NCI-H2196 treated with DMSO at 0.1 percent for 48 hours (cell line): ENCODE results near the gene HECTD1.
"Not testable (repeated sequence)": the region's sequence is repeated elsewhere in the genome, so short reads cannot be mapped to it uniquely, and the experiment has no call there.

Experiments used
- DNase-seq: peaks from one replicate; lab custom pipeline; 2025; ENCODE audit not compliant: unreplicated experiment; lab: John Stamatoyannopoulos, UW

Gene HECTD1

DNA sequence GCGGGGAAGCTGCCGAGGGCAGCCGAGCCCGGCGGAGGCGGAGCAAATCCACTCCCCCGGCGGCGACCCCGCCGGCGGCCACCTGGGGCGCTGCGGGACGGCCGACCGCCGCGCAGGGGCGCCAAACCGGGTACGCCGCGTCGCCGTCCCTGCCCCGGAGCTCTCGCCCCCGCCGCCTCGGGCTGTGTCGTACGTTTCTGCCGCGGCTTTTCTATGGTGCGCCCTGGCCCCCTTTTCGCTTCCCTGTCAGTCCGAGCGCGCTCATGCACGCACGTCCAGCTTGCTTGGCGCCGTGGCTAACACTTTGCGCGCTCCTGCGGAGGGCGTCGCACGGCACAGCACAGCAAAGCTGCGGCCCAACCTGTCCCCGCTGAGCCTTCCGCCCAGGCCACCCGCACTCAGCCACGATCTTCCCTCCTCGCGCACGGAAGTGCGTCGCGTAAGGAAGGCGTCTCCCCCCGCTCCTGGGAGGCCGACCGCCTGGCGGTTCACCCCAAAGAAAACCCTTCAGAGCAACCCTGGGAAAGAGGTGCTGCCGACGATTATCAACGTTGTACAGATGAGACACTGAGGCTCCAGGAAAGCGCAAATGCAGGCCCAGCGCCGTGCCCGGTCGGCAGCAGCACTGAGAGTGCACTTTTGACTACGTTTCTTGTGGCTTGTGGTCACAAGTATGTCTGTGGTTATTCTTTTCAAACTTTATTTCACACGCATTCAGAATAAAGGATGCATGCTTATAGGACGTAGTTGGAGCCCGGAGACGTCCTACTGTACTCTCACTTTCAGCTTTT, at the start of gene HECTD1:
HECTD1 (minus strand) TSS at position 39 of the 791 bp plus-strand sequence. CDS start 1,857 bp downstream, outside the sequence.
- peak; percentile 75 for DNase-seq

DNA sequence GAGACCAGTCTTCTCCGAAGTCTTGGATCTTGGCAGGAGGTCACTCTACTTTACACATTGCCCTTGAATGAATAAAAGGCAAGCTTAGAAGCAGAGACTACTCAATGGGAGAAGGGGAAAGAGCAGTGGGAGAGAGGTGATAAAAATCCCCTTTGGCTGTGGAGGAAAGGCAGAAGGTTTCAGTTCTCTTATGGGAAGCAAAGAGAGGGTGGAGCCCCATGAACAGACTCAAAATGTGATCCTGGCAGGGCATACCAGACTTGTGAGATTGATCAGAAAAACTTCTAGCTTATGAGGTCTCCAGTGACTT, 49.6 kb upstream of the HECTD1 start:
- no peak for DNase-seq

DNA sequence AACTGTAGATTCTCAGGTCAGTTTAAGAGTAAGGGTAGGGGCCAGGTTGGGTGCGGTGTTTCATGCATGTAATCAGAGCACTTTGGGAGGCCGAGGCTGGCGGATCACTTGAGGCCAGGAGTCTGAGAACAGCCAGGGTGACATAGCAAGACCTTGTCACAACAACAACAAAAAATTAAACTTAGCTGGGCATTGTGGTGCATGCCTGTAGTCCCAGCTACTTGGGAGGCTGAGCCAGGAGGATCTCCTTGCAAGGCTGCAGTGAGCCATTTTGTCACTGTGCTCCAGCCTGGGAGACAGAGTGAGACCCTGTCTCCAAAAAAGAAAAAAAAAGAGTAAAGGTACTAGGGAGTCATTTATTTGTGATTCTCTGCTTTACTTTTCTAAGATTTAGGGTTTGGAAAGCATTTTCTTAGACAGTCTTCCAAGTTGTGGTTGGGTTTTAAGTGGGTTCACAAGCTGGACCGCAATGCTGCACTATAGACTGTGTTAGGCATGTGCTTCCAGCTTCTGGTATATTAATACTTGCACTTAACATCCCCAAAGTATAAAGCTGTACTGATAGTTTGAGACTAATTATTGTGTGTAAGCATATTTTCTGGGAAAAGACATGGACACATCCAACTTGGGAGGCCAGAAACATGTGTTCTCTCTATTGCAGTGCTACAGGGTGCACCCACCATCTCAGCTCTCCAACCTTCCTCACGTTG, 49.1 kb upstream of the HECTD1 start:
- DNase-seq: no peak

DNA sequence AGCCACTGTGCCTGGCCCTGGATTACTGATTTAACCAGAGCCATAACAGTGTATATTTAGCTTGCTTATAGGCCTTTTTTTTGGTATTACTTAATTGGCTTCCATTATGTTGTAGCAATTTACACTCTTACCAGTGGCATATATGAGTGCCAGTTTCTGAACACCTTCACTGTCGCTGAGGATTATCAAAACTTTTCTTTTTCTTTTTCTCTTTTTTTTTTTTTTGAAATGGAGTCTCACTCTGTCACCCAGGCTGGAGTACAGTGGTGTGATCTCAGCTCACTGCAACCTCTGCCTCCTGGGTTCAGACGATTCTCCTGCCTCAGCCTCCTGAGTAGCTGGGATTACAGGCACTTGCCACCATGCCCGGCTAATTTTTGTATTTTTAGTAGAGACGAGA, 48.3 kb upstream of the HECTD1 start:
- not testable (repeated sequence) for DNase-seq

DNA sequence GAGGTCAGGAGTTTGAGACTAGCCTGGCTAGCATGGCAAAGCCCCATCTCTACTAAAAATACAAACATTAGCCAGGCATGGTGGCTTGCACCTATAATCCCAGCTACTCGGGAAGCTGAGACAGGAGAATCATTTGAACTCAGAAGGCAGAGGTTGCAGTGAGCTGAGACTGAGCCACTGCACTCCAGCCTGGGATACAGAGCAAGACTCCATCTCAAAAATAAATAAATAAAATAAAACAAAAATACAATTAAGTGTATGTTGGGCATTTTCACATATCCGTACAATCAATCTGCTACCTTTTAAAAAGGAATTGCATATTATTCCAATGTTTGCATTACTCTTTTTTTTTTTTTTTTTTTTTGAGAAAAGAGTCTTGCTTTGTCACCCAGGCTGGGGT, 47.7 kb upstream of the HECTD1 start:
- DNase-seq: no peak

DNA sequence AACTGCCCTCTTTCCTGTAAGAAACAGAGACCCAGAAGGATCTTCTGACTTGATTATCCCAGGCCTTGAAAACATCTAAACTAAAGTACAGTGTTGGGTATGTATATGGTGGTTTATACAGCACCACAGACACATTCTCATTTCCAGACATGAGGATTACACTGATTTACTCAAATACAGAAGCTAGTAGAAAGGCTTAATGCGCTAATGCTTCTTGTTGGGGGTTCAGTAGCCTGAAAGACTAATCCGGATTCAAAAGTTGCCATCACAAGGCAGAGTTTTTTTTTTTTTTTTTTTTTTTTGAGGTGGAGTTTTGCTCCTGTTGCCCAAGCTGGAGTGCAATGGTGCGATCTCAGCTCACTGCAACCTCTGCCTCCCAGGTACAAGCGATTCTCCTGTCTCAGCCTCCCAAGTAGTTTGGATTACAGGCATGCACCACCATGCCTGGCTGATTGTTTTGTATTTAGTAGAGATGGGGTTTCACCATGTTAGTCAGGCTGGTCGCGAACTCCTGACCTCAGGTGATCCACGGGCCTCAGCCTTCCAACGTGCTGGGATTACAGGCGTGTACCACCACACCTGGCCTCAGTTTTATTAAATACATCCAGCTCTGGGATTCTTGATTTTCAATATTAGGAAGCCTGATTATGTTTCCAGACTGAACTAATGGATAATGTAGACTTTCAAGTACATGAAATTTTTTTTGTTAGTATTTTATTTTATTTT, 46.3 kb upstream of the HECTD1 start:
- DNase-seq: no peak

DNA sequence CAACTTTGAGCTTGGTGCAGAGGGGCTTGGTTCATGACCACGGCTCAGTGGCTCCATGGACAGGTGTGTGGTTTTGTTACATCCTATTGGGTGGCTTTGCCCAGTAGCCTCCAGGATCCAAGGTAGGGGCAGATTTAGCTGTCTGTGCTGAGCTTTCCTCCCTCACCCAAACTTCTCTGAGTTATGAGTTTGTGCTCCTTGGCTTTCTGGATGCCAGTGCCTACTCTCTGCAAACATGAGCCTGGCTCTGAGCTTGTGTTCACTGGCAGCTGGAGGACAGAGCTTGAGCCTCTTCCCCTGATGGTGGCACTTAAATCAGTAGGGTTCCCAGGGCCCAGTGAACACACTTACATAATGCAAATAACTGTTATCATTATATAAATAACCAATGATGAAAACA, 45.3 kb upstream of the HECTD1 start:
- DNase-seq: no peak

DNA sequence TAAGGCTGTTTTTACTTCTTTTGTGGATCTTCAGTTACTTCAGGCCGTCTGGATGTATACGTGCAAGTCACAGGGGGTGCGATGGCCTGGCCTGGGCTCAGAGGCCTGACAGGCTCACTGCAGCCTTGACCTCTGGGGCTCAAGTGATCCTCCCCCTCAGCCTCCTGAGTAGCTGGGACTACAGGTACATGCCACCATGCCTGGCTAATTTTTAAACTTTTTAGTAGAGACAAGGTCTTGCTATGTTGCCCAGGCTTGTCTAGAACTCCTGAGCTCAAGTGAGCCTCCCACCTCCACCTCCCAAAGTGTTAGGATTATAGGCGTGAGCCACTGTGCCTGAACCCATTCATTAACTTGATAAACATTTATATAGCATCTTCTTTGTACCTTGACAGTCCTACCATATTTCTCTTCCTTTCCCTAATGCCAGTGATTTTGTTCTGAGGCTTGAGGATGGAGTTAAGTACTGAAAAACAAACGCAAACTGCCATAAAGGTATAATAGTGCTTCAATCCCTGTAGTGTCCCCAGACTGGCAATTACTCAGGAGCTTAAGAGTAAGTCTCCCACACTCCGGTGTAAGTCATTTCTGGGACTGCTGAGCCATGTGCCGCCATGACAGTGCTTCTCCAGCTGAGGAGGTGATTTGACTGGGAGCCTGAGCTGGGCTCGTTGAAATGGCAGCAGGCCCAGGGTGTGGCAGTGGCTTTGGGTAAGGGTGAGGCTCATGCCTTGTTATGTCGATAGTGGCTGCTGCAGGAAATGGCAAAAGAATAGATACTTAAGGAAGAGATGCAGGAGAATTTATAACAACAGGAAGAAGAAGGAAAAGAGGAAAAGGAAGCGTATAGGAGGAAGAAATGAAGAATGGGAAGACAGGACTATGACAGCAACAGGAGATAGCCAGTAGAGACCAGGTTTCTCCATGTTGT, 43.7 kb upstream of the HECTD1 start:
- DNase-seq: no peak

DNA sequence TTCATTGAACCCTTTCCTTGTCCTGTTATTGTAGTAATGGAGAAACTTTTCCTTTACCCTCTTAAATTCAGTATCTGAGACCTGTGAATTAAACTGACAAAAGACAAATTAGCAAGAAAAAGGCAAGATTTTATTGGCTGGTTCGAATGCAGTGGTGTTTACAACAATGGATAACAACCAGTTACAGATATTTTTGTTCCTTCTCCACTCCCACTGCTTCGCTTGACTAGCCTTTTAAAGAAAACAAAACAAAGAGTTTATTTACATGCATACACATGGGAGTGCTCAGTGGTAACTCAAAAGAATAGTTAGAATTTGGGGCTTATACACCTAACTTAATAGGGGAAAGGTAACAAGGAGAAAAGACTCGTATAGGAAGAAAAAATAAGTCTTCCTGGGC, 37.0 kb upstream of the HECTD1 start:
- no peak for DNase-seq

DNA sequence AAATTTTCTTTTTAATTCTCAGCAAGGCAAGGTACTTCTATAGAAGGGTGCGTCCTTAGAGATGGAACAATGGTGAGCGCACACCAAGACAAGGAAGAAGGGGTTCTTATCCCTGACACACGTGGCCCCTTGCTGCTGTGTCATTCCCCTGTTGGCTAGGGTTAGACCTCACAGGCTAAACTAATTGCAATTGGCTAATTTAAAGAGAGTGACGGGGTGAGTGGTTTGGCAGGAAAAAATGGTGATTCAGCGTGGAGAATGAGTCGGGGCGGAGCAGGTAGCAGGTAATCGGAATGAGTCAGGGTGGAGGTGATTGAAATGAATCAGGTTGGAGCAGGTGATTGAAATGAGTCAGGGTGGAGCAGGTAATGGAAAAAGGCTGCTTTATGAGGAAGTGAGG, 36.3 kb upstream of the HECTD1 start:
- DNase-seq: no peak

DNA sequence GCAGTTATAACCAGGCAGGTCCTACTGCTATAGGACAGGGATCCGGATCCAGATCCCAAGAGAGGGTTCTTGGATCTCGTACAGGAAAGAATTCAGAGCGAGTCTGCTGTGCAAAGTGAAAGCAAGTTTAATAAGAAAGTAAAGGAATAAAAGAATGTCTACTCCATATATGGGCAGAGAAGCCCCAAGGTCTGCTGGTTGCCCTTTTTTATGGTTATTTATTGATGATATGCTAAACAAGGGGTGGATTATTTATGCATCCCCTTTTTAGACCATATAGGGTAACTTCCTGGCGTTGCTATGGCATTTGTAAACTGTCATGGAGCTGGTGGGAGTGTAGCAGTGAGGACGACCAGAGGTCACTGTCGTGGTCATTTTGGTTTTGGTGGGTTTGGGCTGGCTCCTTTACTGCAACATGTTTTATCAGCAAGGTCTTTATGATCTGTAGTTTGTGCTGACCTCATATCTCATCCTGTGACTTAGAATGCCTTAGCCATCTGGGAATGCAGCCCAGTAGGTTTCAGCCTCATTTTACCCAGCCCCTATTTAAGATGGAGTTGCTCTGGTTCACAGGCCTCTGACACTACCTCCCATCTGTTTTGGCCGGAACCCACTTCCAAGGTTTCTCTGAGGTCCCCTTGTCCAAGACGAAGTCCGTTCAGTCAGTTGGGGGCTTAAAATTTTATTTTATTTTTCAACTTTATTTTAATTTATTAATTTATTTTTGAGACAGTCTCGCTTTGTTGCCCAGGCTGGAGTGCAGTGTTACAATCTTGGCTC, 34.8 kb upstream of the HECTD1 start:
- not testable (repeated sequence) for DNase-seq

DNA sequence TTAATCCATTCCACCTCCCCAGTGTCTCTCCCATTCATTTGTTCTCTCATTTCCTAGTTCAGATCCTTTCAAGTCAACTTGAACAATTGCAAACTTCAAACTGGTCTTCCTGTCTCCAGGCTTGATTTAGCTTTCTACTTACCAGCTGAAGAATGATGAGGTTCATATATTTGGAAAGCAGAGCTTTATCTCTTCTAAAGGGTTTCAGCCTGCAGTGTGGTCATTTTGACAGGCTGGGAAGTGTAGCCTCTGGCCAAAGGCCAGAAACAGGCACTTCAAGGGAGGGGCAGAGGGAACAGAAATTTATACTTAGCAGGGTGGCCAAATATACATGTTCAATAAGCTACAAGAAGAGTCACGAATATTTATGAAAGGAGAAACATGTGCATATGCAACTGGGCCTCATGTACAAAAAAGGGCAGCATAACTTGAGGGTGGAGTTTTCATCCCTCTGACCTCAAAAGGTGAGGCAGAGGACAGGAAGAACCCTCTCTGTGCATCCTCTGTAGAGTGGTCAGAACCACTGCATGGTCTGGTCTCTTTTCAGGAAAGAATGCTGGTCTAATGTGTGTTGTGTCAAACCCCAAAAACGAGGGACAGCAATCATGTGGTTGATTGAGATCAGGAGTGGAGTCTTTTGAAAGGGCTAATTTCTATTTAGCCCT, 34.0 kb upstream of the HECTD1 start:
- no peak for DNase-seq

DNA sequence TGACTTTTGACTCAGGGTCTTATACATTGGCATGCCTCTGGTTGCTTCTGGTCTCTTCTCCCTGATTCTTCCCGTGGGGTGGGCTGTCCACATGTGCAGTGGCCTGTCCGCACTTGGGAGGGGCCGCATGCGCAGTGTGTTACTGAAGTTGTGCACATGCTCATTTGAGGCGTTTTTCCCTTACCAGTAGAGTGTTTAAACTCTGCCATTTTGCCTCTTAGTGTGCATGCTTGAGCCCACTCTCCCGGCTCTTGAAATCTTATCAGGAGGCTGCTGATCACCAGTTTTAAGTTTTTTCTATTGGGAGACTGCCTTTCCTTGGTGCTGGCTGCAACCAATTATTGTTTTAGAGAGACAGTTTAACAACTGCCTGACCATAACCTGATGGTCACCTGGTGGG, 32.1 kb upstream of the HECTD1 start:
- no peak for DNase-seq

DNA sequence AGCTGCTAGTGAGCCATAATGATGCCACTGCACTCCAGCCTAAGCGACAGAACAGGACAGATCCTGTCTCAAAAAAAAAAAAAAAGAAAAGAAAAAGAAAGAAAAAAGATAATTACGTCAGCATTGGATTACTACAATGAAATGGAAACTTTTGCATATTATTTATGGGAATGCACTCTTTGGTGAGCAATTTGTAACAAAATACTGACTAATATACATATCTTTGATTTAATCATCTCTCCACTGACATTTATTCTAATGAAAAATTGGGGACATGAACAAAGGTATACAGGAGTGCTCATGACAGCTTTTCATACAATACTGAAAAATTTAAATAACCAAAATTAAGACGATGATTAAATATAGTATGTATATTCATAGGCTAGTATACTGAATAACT, 27.9 kb upstream of the HECTD1 start:
- no peak for DNase-seq

DNA sequence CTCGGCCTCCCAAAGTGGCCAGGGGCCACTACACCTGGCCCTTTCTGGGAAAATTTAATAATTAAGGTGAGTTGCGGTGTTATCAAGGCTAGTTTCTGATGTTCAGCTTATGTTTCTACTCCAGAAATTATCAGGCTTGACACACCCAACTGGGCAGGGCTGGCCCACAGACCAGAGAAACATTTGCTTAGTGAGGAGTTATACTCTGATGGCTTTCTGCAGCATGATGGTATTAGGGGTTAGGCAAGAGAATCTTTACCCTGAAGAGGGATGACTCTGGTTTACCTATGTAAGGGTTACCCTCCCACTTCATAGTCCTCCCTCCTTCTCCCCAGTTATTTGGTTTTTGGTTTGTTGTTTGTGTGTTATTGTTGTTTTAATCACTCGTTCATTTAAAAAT, 24.5 kb upstream of the HECTD1 start:
- DNase-seq: no peak

DNA sequence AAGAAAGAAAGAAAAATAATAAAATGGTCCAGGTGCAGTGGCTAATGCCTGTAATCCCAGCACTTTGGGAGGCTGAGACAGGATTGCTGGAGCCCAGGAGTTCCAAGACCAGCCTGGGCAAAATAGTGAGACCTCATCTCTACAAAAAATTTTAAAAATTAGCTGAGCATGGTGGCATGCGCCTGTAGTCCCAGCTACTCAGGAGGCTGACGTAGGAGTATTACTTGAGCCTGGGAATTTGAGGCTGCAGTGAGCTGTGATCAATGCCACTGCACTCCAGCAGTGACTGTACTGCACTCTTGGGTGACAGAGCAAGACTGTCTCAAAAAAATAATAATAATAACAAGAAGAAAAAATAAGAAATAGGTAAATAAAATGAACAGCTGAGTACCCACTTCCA, 23.7 kb upstream of the HECTD1 start:
- not testable (repeated sequence) for DNase-seq

DNA sequence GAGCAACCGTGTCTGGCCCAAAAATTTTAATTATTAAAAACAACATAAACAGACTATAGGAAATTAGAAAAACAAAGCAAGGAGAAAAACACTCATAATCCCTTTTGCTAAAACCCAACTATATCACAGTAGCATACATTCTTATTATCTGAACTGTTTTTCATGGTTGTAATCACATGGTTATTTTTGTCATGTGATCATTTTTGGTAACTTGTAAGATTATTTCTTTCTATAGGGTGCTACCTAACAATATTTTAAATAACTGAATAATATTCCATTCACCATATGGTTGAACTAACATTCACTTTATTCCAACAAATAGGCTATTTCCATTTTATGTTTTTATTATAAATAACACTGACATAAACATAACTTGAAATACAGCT, 23.0 kb upstream of the HECTD1 start:
- no peak for DNase-seq

DNA sequence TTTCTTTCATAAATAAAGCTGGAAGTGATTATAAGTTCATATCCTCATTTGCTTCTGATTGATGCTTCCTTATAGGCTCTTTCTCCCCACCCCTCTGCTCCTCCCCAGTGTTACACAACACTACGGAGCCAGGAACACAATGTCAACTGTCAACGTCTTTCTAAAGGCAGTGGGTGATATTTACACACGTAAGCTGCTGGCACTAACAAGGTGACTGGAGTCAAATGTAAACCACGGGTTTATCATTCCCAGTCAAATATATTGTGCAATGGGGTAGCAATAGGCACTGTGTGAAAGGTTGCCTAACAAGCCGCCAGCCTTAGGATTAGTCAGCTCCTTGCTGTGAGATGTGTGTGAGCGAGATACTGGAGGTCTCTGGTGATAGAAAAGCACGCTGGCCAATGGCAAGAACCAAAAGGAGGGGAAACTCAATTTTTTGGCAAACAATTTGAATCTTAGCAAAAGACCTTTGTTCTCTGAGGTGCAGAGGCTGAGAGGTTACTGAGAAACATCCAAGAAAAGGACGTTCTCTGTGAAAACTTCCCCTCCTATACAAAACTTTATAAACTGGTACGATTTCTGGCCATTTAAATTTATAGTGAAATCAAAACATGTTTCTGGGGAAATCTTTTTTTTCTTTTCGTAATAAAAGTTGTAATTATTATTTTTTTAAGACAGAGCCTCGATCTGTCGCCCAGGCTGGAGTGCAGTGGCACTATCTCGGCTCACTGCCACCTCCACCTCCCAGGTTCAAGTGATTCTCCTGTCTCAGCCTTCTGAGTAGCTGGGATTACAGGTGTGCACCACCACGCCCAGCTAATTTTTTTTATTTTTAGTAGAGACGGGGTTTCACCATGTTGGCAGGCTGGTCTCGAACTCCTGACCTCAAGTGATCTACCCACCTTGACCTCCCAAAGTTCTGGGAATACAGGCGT, 22.3 kb upstream of the HECTD1 start:
- no peak for DNase-seq

DNA sequence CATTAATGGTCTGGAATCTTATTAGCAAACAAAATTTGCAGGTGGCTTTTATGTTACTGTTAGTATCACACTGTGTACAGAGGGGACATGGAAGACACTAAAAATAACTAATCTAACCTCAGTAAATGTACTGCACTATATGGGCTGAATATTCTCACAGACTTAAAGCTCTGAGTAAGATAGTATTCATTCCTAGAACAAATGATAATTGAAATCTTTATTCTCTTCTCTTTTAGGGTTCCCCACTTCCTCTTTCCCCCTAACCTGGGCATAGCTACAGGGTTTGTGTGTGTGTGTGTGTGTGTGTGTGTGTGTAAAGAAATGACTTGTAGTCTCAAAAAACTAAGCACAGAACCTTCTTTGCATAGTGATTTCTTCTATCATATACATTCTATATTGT, 21.4 kb upstream of the HECTD1 start:
- DNase-seq: no peak
